GM10266 (cell line): ENCODE measurements around the gene FGF19.

ENCODE experiments used
- DNase-seq: peaks from one replicate; pipeline ENCODE4 v3.0.0; 2012; ENCODE audit errors: extremely low spot score
- CTCF ChIP-seq: IDR thresholded peaks from 2 replicates; pipeline ENCODE4 v1.5.1; 2012; ENCODE audit warnings: mild to moderate bottlenecking, low read depth; ENCODE audit not compliant: control insufficient read depth, insufficient read depth; ENCODE audit errors: missing control alignments

FGF19 gene

DNA sequence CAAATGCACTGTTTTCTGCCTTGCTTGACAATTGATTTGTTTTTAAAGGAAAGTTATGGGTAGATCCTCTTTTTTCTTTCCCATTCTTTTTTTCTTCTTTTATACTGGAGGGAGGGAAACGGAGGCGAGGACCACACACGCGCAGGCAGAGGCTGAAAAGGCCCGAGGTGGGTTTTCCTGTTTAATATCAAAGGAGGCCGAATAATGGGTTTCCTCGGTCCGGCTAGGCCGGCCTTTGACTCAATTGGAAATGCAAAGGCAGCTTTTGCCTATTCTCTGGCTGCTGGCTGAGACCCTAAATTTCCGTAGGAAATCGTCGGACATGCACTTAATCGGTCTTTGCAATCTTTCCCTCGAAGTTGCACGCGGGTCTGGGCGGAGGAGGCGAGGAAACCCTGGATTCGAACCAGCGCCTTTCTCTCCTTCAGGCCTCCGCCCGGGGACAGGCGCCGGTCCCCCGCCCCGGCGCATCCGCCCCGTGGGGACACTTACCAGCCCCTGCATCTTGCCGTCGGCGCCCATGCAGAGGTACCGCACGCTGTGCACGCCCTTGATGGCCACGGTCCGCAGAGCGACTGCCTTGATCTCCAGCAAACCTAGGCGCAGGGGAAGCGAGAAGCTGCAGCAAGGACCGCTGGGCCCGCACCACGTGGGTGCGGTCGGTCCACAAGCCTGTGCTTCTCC, 911 bp downstream of the FGF19 start:
- no peak for TF ChIP-seq CTCF
- no peak for DNase-seq

DNA sequence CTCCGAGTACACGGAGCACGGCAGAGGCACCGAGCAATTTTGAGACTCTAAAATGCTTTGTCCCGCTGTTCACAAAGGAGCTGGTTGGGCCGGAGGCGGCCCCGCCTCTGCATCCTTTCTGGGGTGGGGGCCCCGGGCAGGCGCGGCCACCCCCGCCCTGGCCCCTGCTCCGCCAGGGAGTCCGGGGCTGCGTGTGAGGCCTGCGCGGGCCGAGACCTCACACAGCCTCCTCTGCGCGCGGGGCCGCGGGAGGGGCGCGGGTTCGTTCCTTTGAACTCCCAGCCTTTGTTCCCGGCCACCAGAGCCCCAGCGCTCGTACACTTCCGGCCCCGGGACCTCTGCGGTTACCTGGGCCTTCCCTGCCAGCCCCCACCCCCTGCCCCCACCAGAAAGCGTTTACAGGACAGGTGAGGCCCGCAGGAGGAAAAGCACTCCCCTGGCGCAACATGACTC, 1.6 kb downstream of the FGF19 start:
- no peak for DNase-seq
- no peak for TF ChIP-seq CTCF

DNA sequence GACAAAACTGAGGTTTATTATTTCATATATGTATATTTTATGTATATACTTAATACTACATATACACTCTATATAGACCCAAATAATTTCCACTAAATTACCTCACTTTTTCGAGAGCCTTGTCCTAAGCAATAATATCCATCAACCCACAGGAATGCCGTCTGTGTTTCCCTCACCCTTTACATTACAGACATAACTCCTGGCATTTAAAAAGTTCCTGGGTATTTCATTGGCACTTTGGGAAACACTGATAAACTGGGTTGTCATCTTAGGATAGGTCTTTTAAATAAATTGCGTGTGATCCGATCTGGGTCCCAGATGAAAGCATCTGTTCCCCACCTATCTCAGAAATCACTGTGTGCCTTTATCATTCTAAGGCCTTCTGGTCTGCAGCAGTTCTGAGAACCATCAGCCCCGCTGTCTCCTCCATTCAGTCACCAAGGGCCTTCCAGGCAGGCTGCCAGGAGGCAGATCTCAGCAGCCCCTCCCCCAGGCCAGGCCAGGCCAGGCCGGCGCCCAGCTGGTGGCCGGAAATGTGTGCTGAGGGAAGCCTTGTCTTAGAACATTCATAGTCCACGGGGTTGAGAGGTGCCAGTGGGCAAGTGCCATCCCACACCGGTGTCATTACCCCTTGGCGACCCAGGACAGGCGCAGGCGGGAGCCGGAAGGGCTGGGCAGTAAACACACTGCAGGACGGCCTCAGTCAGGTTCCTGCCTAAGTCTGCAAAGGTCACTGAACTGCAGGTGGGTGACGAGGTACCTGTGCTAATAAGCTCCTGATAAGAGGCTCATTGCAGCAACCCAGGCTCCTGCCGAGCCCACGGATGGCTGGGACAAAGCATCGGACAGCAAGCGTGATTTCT, 3.3 kb downstream of the FGF19 start:
- no peak for DNase-seq
- TF ChIP-seq CTCF, result no peak

DNA sequence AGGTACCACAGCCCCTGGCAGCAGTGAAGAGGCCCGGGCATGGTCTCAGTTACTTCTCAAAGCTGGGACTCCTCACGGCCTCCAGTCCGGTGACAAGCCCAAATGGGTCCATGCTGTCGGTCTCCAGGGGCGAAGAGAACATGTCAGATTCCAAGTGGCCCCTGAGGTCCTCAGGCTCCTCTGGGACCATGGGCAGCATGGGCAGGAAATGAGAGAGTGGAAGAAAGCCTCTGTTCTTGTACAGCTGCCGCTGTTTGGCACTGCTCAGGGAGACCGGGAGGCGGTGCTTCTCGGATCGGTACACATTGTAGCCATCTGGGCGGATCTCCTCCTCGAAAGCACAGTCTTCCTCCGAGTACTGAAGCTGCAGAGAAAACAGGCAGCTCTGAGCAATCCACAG, 4.6 kb downstream of the FGF19 start:
- no peak for DNase-seq
- TF ChIP-seq CTCF, result no peak

GRCh38 chr11:69698362-69698761, 5.5 kb downstream of the FGF19 start:
- TF ChIP-seq CTCF, result no peak
- DNase-seq, result no peak

DNA sequence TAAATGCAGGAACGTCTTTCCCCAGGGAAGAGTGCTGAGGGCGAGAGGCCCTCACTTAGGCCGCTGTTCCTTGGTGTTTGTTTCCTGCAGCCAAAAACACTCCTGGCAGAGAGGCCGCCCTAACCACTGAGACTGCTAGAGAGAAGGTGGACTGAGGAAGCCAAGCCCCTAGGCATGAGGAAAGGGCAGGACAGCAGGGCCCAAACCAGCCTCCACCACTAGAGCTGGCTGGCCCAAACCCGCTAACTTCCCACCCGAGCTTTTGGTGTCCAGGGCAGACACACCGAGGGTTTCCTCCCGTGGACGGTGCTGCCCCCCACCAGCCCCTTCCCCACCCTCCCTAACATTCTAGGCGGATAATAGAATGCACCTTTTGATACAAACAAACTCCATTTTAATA, 6.0 kb downstream of the FGF19 start:
- no peak for TF ChIP-seq CTCF
- no peak for DNase-seq

DNA sequence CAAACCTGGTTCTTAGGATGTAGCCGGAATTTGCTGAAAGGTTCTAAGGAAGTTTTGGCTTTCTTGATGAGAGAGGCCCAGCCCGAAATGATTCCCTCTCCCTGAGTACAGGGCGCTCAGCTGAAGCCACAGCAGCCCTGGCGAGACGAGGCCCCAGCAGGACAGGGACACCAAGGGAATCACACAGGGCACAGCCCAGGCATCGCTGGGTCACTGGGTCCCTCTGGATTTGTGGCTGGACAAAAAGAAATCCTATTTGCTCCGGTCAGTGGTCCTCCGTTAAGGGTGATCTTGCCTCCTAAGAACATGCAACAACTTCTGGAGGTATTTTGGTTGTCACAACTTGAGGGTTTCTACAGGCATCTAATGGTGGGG, 6.4 kb downstream of the FGF19 start:
- DNase-seq, result no peak
- TF ChIP-seq CTCF, result no peak
